Liver (tissue), 9 donors: ENCODE results near the gene GSE1. TPM values are rescaled to one million over a fixed set of nuclear protein-coding genes. Genes with fewer than 3 reads are reported as not detected.

ENCODE experiments used
- DNase-seq: peaks from one replicate; pipeline ENCODE4 v3.0.0-alpha.2; 2017; ENCODE audit warnings: low spot score
- H3K27ac ChIP-seq, 2 donors: one replicate each; pipeline ENCODE4 v1.7.0; 2013; ENCODE audit warnings: inconsistent platforms in 2 of 2, low read length in 2 of 2, control low read depth in 1 of 2, low read depth in 1 of 2, mild to moderate bottlenecking in 1 of 2
- H3K27me3 ChIP-seq, 4 donors: one replicate each; pipeline versions ENCODE4 v1.6.1 to v1.7.0; 2013; ENCODE audit warnings: low read length in 3 of 4, inconsistent platforms in 1 of 4, mild to moderate bottlenecking in 1 of 4, moderate library complexity in 1 of 4; ENCODE audit not compliant: control insufficient read depth in 4 of 4, insufficient read depth in 4 of 4
- H3K36me3 ChIP-seq, 4 donors: one replicate each; pipeline versions ENCODE4 v1.6.1 to v1.7.0; 2013; ENCODE audit warnings: low read length in 3 of 4, mild to moderate bottlenecking in 3 of 4, low read depth in 1 of 4, moderate library complexity in 1 of 4; ENCODE audit not compliant: control insufficient read depth in 4 of 4, insufficient read depth in 3 of 4
- H3K4me1 ChIP-seq, 4 donors: one replicate each; pipeline versions ENCODE4 v1.6.1 to v1.7.0; 2013; ENCODE audit warnings: low read length in 3 of 4, mild to moderate bottlenecking in 3 of 4, moderate library complexity in 1 of 4; ENCODE audit not compliant: control insufficient read depth in 4 of 4, insufficient read depth in 4 of 4
- H3K4me3 ChIP-seq, 3 donors: one replicate each; pipeline versions ENCODE4 v1.6.1 to v1.7.0; 2013; ENCODE audit warnings: low read length in 3 of 3, control low read depth in 1 of 3, low read depth in 1 of 3, mild to moderate bottlenecking in 1 of 3
- H3K9ac ChIP-seq, 2 donors: one replicate each; pipeline ENCODE4 v1.7.0; 2013; ENCODE audit warnings: low read length in 2 of 2, mild to moderate bottlenecking in 2 of 2, moderate library complexity in 2 of 2, control low read depth in 1 of 2, low read depth in 1 of 2
- H3K9me3 ChIP-seq, 4 donors: one replicate each; pipeline versions ENCODE4 v1.6.1 to v1.7.0; 2013; ENCODE audit warnings: low read length in 3 of 4; ENCODE audit not compliant: control insufficient read depth in 4 of 4
- ATF3 ChIP-seq: IDR thresholded peaks from 2 replicates; pipeline ENCODE4 v1.6.1; 2016; ENCODE audit warnings: antibody characterized with exemption
- CTCF ChIP-seq: fragments of 150-350 bp; IDR thresholded peaks from 2 replicates; pipeline ENCODE4 v1.5.1; 2017; ENCODE audit warnings: improper control_type of control experiment, low read depth, low read length; ENCODE audit not compliant: missing input control
- EGR1 ChIP-seq, 2 donors: IDR thresholded peaks; 2 replicates each; pipeline ENCODE4 v1.6.1; 2016 to 2018; ENCODE audit warnings: antibody characterized with exemption in 2 of 2, low read depth in 2 of 2
- FOXA1 ChIP-seq: IDR thresholded peaks from 2 replicates; pipeline ENCODE4 v1.6.1; 2016; ENCODE audit warnings: antibody characterized with exemption
- FOXA2 ChIP-seq: IDR thresholded peaks from 2 replicates; pipeline ENCODE4 v1.6.1; 2016; ENCODE audit warnings: antibody characterized with exemption
- GABPA ChIP-seq, 2 donors: IDR thresholded peaks in 1 of 2; conservative IDR thresholded peaks in 1 of 2; 2 replicates each; pipeline ENCODE4 v1.6.1; 2016; ENCODE audit warnings: antibody characterized with exemption in 2 of 2, mild to moderate bottlenecking in 1 of 2, moderate library complexity in 1 of 2
- HNF4A ChIP-seq, 2 donors: conservative IDR thresholded peaks; 2 replicates each; pipeline ENCODE4 v1.6.1; 2016; ENCODE audit warnings: antibody characterized with exemption in 2 of 2, mild to moderate bottlenecking in 2 of 2
- HNF4G ChIP-seq: IDR thresholded peaks from 2 replicates; pipeline ENCODE4 v1.6.1; 2016; ENCODE audit warnings: antibody characterized with exemption
- JUND ChIP-seq, 2 donors: IDR thresholded peaks; 2 replicates each; pipeline ENCODE4 v1.6.1; 2016; ENCODE audit warnings: antibody characterized with exemption in 2 of 2
- MAX ChIP-seq: IDR thresholded peaks from 2 replicates; pipeline ENCODE4 v1.6.1; 2016; ENCODE audit warnings: antibody characterized with exemption
- NR2F2 ChIP-seq: IDR thresholded peaks from 2 replicates; pipeline ENCODE4 v1.6.1; 2016; ENCODE audit warnings: antibody characterized with exemption
- RAD21 ChIP-seq, 2 donors: IDR thresholded peaks; 2 replicates each; pipeline ENCODE4 v1.6.1; 2016; ENCODE audit warnings: antibody characterized with exemption in 2 of 2, mild to moderate bottlenecking in 2 of 2
- REST ChIP-seq: IDR thresholded peaks from 2 replicates; pipeline ENCODE4 v1.6.1; 2016; ENCODE audit warnings: antibody characterized with exemption, mild to moderate bottlenecking
- RXRA ChIP-seq, 2 donors: IDR thresholded peaks; 2 replicates each; pipeline ENCODE4 v1.6.1; 2017 to 2018; ENCODE audit warnings: antibody characterized with exemption in 2 of 2, mild to moderate bottlenecking in 1 of 2
- SP1 ChIP-seq: IDR thresholded peaks from 2 replicates; pipeline ENCODE4 v1.6.1; 2018; ENCODE audit warnings: antibody characterized with exemption, mild to moderate bottlenecking
- TAF1 ChIP-seq: conservative IDR thresholded peaks from 2 replicates; pipeline ENCODE4 v1.6.1; 2016; ENCODE audit warnings: antibody characterized with exemption, mild to moderate bottlenecking
- YY1 ChIP-seq: IDR thresholded peaks from 2 replicates; pipeline ENCODE4 v1.6.1; 2016; ENCODE audit warnings: antibody characterized with exemption, mild to moderate bottlenecking
- ZBTB33 ChIP-seq: IDR thresholded peaks from 2 replicates; pipeline ENCODE4 v1.6.1; 2016; ENCODE audit warnings: antibody characterized with exemption
- WGBS: extraction: QIAGEN DNeasy Blood & Tissue Kit; methylation state at CpG from one replicate; pipeline ENCODE4 v1.1.7; 2013; 5-methylcytosine and 5-hydroxymethylcytosine counted together
- polyA plus RNA-seq, 2 donors: library from polyadenylated mRNA; stranded (reverse) in 1 of 2; unstranded in 1 of 2; fragments of 200-250 nt in 1 of 2; fragments of >200 nt in 1 of 2; fragmentation: Nextera tagmentation in 1 of 2; extraction: Ambion mirVana in 1 of 2; gene quantifications; one replicate each; pipeline versions ENCODE4 v1.2.1 to v1.2.3, GENCODE V29; 2013 to 2015
- total RNA-seq, 2 donors: library from RNA; depleted of rRNA; stranded (reverse); fragments of >200 nt; gene quantifications; one replicate each; pipeline ENCODE4 v1.2.3, GENCODE V29; 2014
- donor health status: healthy.
- donor health status: healthy.
- donor health status: healthy.
- donor health status: healthy.
- donor health status: healthy.

Gene GSE1
- total and polyA plus RNA-seq, 4 donors = 9.9 to 37.7 (median 25.2) TPM

- Histone ChIP-seq H3K4me3 (no peak overlapping the region), H3K27me3 (no peaks in the 10 kb centered on the region), H3K4me1 (peaks cover 12 to 48% (median 45%) of the 10 kb centered on the region in 4 donors), H3K9me3 (no peaks in the 10 kb centered on the region), H3K9ac (no peak overlapping the region), H3K36me3 (peaks cover 0 to 9% (median 6%) of the 10 kb centered on the region in 4 donors), H3K27ac (no peak overlapping the region)
- DNase-seq = no peak
- WGBS = 90% methylated on average over 6 of the region's 6 CpGs
- TF ChIP-seq HNF4G = no peak
- TF ChIP-seq ATF3 = no peak
- TF ChIP-seq JUND (IDR thresholded peaks at IDR 0.05) = no peak
- TF ChIP-seq EGR1 (IDR thresholded peaks at IDR 0.05; ENCODE audit: low read depth in 2 of 2) = no peak
- no peak for TF ChIP-seq GABPA (IDR thresholded peaks at IDR 0.05 in 1 of 2, conservative IDR thresholded peaks at IDR 0.05 in 1 of 2)
- no peak for TF ChIP-seq NR2F2
- no peak for TF ChIP-seq TAF1
- TF ChIP-seq MAX = no peak
- no peak for TF ChIP-seq FOXA1
- no peak for TF ChIP-seq ZBTB33
- no peak for TF ChIP-seq HNF4A (conservative IDR thresholded peaks at IDR 0.05)
- no peak for TF ChIP-seq CTCF
- no peak for TF ChIP-seq YY1
- no peak for TF ChIP-seq REST
- TF ChIP-seq FOXA2 = no peak
- TF ChIP-seq SP1 = no peak
- TF ChIP-seq RXRA (IDR thresholded peaks at IDR 0.05) = no peak
- TF ChIP-seq RAD21 (IDR thresholded peaks at IDR 0.05) = no peak
Observed at GRCh38 chr16:85677383-85677967, 64.4 kb downstream of the GSE1 start.
